GM12891 (cell line): ENCODE measurements around the gene NPVF.

Experiments
- PAX5 ChIP-seq: IDR thresholded peaks from 2 replicates; pipeline ENCODE4 v1.6.1; 2011; ENCODE audit warnings: low read length, moderate library complexity, mild to moderate bottlenecking; ENCODE audit not compliant: insufficient read depth, severe bottlenecking
- POLR2A ChIP-seq: IDR thresholded peaks from 2 replicates; pipeline ENCODE4 v1.6.1; 2011; ENCODE audit warnings: low read depth, low read length, control low read depth
- POLR2AphosphoS5 ChIP-seq: IDR thresholded peaks from 2 replicates; pipeline ENCODE4 v1.6.1; 2011; ENCODE audit warnings: low read depth, low read length, control low read depth
- SPI1 ChIP-seq: IDR thresholded peaks from 2 replicates; pipeline ENCODE4 v1.6.1; 2011; ENCODE audit warnings: low read depth, low read length, control low read depth
- TAF1 ChIP-seq: IDR thresholded peaks from 2 replicates; pipeline ENCODE4 v1.6.1; 2011; ENCODE audit warnings: low read depth, low read length, control low read depth

DNA sequence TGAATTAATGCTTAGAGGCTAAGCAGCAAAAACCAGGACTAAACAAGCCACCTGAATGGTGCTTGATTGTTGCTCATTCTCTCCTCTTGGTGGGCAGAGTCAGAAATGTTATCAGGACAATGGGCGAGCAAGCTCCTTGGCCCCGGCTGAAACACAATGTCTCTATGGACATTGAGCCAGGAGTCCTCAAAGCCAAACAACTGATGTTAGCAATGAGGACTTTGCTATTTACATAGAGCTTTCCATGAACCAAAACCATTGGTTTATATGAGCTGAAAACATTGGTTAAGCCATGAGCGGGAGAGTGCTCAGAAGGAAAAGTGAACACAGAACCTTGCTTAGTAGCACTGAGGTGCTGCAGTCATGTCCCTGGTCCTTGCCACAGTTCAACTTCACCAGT, 21.5 kb upstream of the NPVF start:
- no peak for TF ChIP-seq POLR2A
- TF ChIP-seq TAF1 = no peak
- TF ChIP-seq POLR2AphosphoS5 = no peak
- TF ChIP-seq PAX5 = no peak
- TF ChIP-seq SPI1 = no peak
